Suprapubic skin (tissue), 4 donors: Measurements from ENCODE around the gene CDH13. TPM values are rescaled to one million over a fixed set of nuclear protein-coding genes. Genes with fewer than 3 reads are reported as not detected.

Experiments
- DNase-seq, 2 donors: peaks; one replicate each; pipeline ENCODE4 v3.0.0-alpha.2; 2019; ENCODE audit warnings: low spot score in 2 of 2
- H3K27ac ChIP-seq: fragments of 200-600 bp; sonication (generic); one replicate; pipeline ENCODE4 v1.5.1; 2019
- H3K27me3 ChIP-seq: fragments of 200-600 bp; sonication (generic); one replicate; pipeline ENCODE4 v1.5.1; 2019
- H3K36me3 ChIP-seq: fragments of 200-600 bp; sonication (generic); one replicate; pipeline ENCODE4 v1.5.1; 2019
- H3K4me1 ChIP-seq: fragments of 200-600 bp; sonication (generic); one replicate; pipeline ENCODE4 v1.5.1; 2019
- H3K4me3 ChIP-seq: fragments of 200-600 bp; sonication (generic); one replicate; pipeline ENCODE4 v1.5.1; 2019; ENCODE audit warnings: mild to moderate bottlenecking
- H3K9me3 ChIP-seq: fragments of 200-600 bp; sonication (generic); one replicate; pipeline ENCODE4 v1.5.1; 2019
- CTCF ChIP-seq, 2 donors: fragments of 200-600 bp in 1 of 2; fragments of 450-650 bp in 1 of 2; sonication (generic) in 1 of 2; IDR thresholded peaks; one replicate each; pipeline ENCODE4 v1.5.1; 2016 to 2019; ENCODE audit warnings: antibody characterized with exemption in 2 of 2, mild to moderate bottlenecking in 1 of 2, moderate library complexity in 1 of 2
- EP300 ChIP-seq: sonication (generic); formaldehyde crosslinking; IDR thresholded peaks from one replicate; pipeline ENCODE4 v1.6.1; 2017; ENCODE audit warnings: antibody characterized with exemption
- POLR2A ChIP-seq, 2 donors: fragments of 450-650 bp; IDR thresholded peaks; one replicate each; pipeline ENCODE4 v1.6.1; 2017; ENCODE audit warnings: antibody characterized with exemption in 2 of 2, mild to moderate bottlenecking in 2 of 2, moderate library complexity in 2 of 2
- POLR2AphosphoS5 ChIP-seq, 3 donors: sonication (generic); formaldehyde crosslinking; IDR thresholded peaks; one replicate each; pipeline ENCODE4 v1.6.1; 2017; ENCODE audit warnings: antibody characterized with exemption in 3 of 3
- WGBS: methylation state at CpG from one replicate; pipeline ENCODE4 v1.1.5; 2018; 5-methylcytosine and 5-hydroxymethylcytosine counted together
- total RNA-seq, 4 donors: library from RNA; depleted of rRNA; stranded (reverse); fragments of >200 nt; gene quantifications; one replicate each; pipeline ENCODE4 v1.1.0, GENCODE V29; 2016

The CDH13 gene
- total RNA-seq, 4 donors from 2014 or later: 90.4 to 176 (median 139) TPM

- no peak overlapping the region for H3K27ac ChIP-seq
- WGBS: 73% methylated on average over 5 of the region's 5 CpGs
- H3K27me3 ChIP-seq: no peaks in the 10 kb centered on the region
- no peaks in the 10 kb centered on the region for H3K9me3 ChIP-seq
- H3K4me3 ChIP-seq: no peak overlapping the region
- TF ChIP-seq POLR2AphosphoS5 (IDR thresholded peaks at IDR 0.05) (no peak), EP300 (no peak), POLR2A (IDR thresholded peaks at IDR 0.05) (no peak)
- DNase-seq: no peak
- H3K36me3 ChIP-seq: no peaks in the 10 kb centered on the region
- H3K4me1 ChIP-seq: no peaks in the 10 kb centered on the region
Observed at GRCh38 chr16:83581994-83582747, 955.4 kb downstream of the CDH13 start.

GRCh38 chr16:83586036-83586435 is 959.3 kb downstream of the CDH13 start:
- 72% methylated on average over 13 of the region's 13 CpGs for WGBS
- H3K9me3 ChIP-seq: no peaks in the 10 kb centered on the region
- no peak overlapping the region for H3K27ac ChIP-seq
- TF ChIP-seq POLR2A (IDR thresholded peaks at IDR 0.05) (no peak), EP300 (no peak), POLR2AphosphoS5 (IDR thresholded peaks at IDR 0.05) (no peak), CTCF (IDR thresholded peaks at IDR 0.05) (no peak)
- no peak overlapping the region for H3K4me3 ChIP-seq
- H3K36me3 ChIP-seq: no peaks in the 10 kb centered on the region
- no peaks in the 10 kb centered on the region for H3K4me1 ChIP-seq
- no peak for DNase-seq
- H3K27me3 ChIP-seq: no peaks in the 10 kb centered on the region

- Histone ChIP-seq H3K36me3 (no peaks in the 10 kb centered on the region), H3K4me1 (no peaks in the 10 kb centered on the region), H3K27me3 (no peaks in the 10 kb centered on the region), H3K9me3 (no peaks in the 10 kb centered on the region), H3K4me3 (no peak overlapping the region), H3K27ac (no peak overlapping the region)
- no peak for DNase-seq
- TF ChIP-seq CTCF (IDR thresholded peaks at IDR 0.05): no peak
- no peak for TF ChIP-seq POLR2AphosphoS5 (IDR thresholded peaks at IDR 0.05)
- no peak for TF ChIP-seq EP300
- no peak for TF ChIP-seq POLR2A (IDR thresholded peaks at IDR 0.05)
- WGBS: 56% methylated on average over 11 of the region's 11 CpGs
Observed at GRCh38 chr16:83586461-83587200, 959.9 kb downstream of the CDH13 start.

- DNase-seq: no peak
- no peak overlapping the region for H3K27ac ChIP-seq
- H3K36me3 ChIP-seq: no peaks in the 10 kb centered on the region
- H3K4me3 ChIP-seq: no peak overlapping the region
- TF ChIP-seq POLR2A (IDR thresholded peaks at IDR 0.05) (no peak), POLR2AphosphoS5 (IDR thresholded peaks at IDR 0.05) (no peak)
- H3K9me3 ChIP-seq: no peaks in the 10 kb centered on the region
- no peaks in the 10 kb centered on the region for H3K4me1 ChIP-seq
- no peaks in the 10 kb centered on the region for H3K27me3 ChIP-seq
- 66% methylated on average over 12 of the region's 12 CpGs for WGBS
Observed at GRCh38 chr16:83587201-83587600, 960.4 kb downstream of the CDH13 start.

- H3K27ac ChIP-seq: no peak overlapping the region
- no peaks in the 10 kb centered on the region for H3K27me3 ChIP-seq
- H3K4me1 ChIP-seq: no peaks in the 10 kb centered on the region
- H3K4me3 ChIP-seq: no peak overlapping the region
- no peaks in the 10 kb centered on the region for H3K9me3 ChIP-seq
- no peaks in the 10 kb centered on the region for H3K36me3 ChIP-seq
- DNase-seq: no peak
- 82% methylated on average over 3 of the region's 3 CpGs for WGBS
- no peak for TF ChIP-seq CTCF (IDR thresholded peaks at IDR 0.05)
- no peak for TF ChIP-seq EP300
- no peak for TF ChIP-seq POLR2A (IDR thresholded peaks at IDR 0.05)
- TF ChIP-seq POLR2AphosphoS5 (IDR thresholded peaks at IDR 0.05): no peak
Observed at GRCh38 chr16:83588070-83588469, 961.3 kb downstream of the CDH13 start.

GRCh38 chr16:83589576-83589975 is 962.8 kb downstream of the CDH13 start:
- Histone ChIP-seq H3K36me3 (no peaks in the 10 kb centered on the region), H3K4me1 (no peaks in the 10 kb centered on the region), H3K4me3 (no peak overlapping the region), H3K9me3 (no peaks in the 10 kb centered on the region), H3K27ac (no peak overlapping the region), H3K27me3 (no peaks in the 10 kb centered on the region)
- TF ChIP-seq POLR2AphosphoS5 (IDR thresholded peaks at IDR 0.05): no peak
- TF ChIP-seq POLR2A (IDR thresholded peaks at IDR 0.05): no peak
- TF ChIP-seq EP300: no peak
- no peak for TF ChIP-seq CTCF (IDR thresholded peaks at IDR 0.05)
- no peak for DNase-seq
- 97% methylated on average over 6 of the region's 6 CpGs for WGBS
